Spleen (tissue), 7 donors: ENCODE measurements around the gene SAAL1.

ENCODE experiments used
- CTCF ChIP-seq, 11 experiments: fragments of 200-600 bp in 7 of 11; fragments of 450-650 bp in 4 of 11; sonication (generic) in 4 of 11; IDR thresholded peaks in 8 of 11; conservative IDR thresholded peaks in 3 of 11; 1 replicate in 7 of 11; 2 replicates in 4 of 11; pipeline versions ENCODE4 v1.4.0 to v1.8.0; 2016 to 2021; ENCODE audit warnings: antibody characterized with exemption in 11 of 11, inconsistent platforms in 4 of 11, mild to moderate bottlenecking in 1 of 11
- POLR2A ChIP-seq, 3 donors: fragments of 450-650 bp; IDR thresholded peaks; one replicate each; pipeline ENCODE4 v1.5.1; 2017; ENCODE audit warnings: antibody characterized with exemption in 3 of 3, mild to moderate bottlenecking in 1 of 3
- POLR2AphosphoS5 ChIP-seq, 3 donors: sonication (generic); formaldehyde crosslinking; IDR thresholded peaks; one replicate each; pipeline ENCODE4 v1.5.1; 2017; ENCODE audit warnings: antibody characterized with exemption in 3 of 3
- donor health status: DM: no; HTN: no; CAD: no; lungs with moderate emphysema.
- donor health status: DM: no; HTN: no; CAD: no.
- donor health status: DM: no; HTN: no; CAD: no.

- TF ChIP-seq POLR2AphosphoS5 (IDR thresholded peaks at IDR 0.05), result no peak
- no peak for TF ChIP-seq POLR2A (IDR thresholded peaks at IDR 0.05)
- TF ChIP-seq CTCF (IDR thresholded peaks at IDR 0.05 in 8 of 11, conservative IDR thresholded peaks at IDR 0.05 in 3 of 11), result no peak
Observed at GRCh38 chr11:18088366-18088765, 17.5 kb downstream of the SAAL1 start.
